ENCODE measurements around the gene C20orf144. TPM values are rescaled to one million over a fixed set of nuclear protein-coding genes. Genes with fewer than 3 reads are reported as not detected.

C20orf144 gene
- total RNA-seq, 1 donor from 2014 or later, result 0.44 TPM

GRCh38 chr20:33636776-33637175, 25.4 kb upstream of the C20orf144 start:
- no peaks in the 10 kb centered on the region for H3K4me1 Mint-ChIP-seq
- TF ChIP-seq, protein P1, sequence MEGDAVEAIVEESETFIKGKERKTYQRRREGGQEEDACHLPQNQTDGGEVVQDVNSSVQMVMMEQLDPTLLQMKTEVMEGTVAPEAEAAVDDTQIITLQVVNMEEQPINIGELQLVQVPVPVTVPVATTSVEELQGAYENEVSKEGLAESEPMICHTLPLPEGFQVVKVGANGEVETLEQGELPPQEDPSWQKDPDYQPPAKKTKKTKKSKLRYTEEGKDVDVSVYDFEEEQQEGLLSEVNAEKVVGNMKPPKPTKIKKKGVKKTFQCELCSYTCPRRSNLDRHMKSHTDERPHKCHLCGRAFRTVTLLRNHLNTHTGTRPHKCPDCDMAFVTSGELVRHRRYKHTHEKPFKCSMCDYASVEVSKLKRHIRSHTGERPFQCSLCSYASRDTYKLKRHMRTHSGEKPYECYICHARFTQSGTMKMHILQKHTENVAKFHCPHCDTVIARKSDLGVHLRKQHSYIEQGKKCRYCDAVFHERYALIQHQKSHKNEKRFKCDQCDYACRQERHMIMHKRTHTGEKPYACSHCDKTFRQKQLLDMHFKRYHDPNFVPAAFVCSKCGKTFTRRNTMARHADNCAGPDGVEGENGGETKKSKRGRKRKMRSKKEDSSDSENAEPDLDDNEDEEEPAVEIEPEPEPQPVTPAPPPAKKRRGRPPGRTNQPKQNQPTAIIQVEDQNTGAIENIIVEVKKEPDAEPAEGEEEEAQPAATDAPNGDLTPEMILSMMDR (conservative IDR thresholded peaks at IDR 0.05), result no peak
- DNase-seq (ENCODE audit: low read depth, low spot score), result no peak

GRCh38 chr20:33640287-33640686, 21.8 kb upstream of the C20orf144 start:
- Mint-ChIP-seq H3K27ac (ENCODE audit: unreplicated experiment) (no peak overlapping the region), H3K4me1 (no peaks in the 10 kb centered on the region), H3K9me3 (no peaks in the 10 kb centered on the region), H3K27me3 (ENCODE audit: low read depth) (no peaks in the 10 kb centered on the region), H3K36me3 (ENCODE audit: low read depth) (peaks cover 15% of the 10 kb centered on the region), H3K4me3 (no peak overlapping the region)
- TF ChIP-seq, protein P1 (conservative IDR thresholded peaks at IDR 0.05), result no peak
- DNase-seq (ENCODE audit: low read depth, low spot score), result no peak

More at GRCh38 chr20:33636776-33637175, 25.4 kb upstream of the C20orf144 start:
- Mint-ChIP-seq H3K27ac (ENCODE audit: unreplicated experiment) (no peak overlapping the region), H3K36me3 (ENCODE audit: low read depth) (peaks cover 13% of the 10 kb centered on the region), H3K9me3 (no peaks in the 10 kb centered on the region), H3K27me3 (ENCODE audit: low read depth) (no peaks in the 10 kb centered on the region), H3K4me3 (no peak overlapping the region)

GRCh38 chr20:33644313-33645071, 17.6 kb upstream of the C20orf144 start:
- peaks cover 16% of the 10 kb centered on the region for H3K36me3 Mint-ChIP-seq (ENCODE audit: low read depth)
- no peak for DNase-seq (ENCODE audit: low read depth, low spot score)
- TF ChIP-seq, protein P1 (conservative IDR thresholded peaks at IDR 0.05), result no peak
- no peak overlapping the region for H3K27ac Mint-ChIP-seq (ENCODE audit: unreplicated experiment)
- H3K9me3 Mint-ChIP-seq, result no peaks in the 10 kb centered on the region
- peaks cover 8% of the 10 kb centered on the region for H3K4me1 Mint-ChIP-seq
- no peaks in the 10 kb centered on the region for H3K27me3 Mint-ChIP-seq (ENCODE audit: low read depth)
- H3K4me3 Mint-ChIP-seq, result no peak overlapping the region

DNA sequence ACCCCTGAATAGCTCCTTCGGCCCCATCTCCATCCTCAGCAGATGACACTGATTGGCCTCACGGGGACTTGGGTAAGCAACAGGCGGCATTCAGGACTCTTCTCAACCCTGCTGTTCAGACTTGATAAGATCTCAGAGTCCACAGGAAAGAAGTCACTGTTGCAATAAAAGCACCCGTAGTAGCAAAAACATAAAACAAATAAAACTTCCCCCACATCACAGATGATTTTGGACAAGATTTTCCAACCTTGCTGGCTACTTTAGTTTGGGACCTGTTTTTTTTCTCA, 17.1 kb upstream of the C20orf144 start:
- Mint-ChIP-seq H3K27me3 (ENCODE audit: low read depth) (no peaks in the 10 kb centered on the region), H3K4me1 (peaks cover 12% of the 10 kb centered on the region), H3K36me3 (ENCODE audit: low read depth) (peaks cover 14% of the 10 kb centered on the region), H3K27ac (ENCODE audit: unreplicated experiment) (no peak overlapping the region), H3K4me3 (no peak overlapping the region), H3K9me3 (no peaks in the 10 kb centered on the region)
- TF ChIP-seq, protein P1 (conservative IDR thresholded peaks at IDR 0.05), result no peak
- no peak for DNase-seq (ENCODE audit: low read depth, low spot score)

DNA sequence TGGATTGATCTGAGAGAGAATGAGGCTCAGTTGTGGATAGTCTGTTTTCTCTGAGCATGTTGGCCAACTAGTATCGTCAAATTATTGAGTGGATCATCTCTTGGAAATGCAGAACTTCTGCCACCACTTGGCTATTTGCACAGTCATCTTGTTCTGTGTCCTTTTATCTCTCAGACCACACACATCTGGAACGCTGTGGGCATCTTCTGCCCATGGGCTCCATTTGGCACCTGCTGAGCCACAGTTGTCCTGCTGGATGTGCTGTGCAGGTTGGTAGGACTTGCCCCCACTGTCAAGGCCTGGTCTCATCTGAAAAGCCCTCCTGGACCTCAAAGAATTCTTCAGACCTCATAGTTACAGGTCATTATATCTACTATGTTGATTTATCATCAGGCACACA, 16.7 kb upstream of the C20orf144 start:
- DNase-seq (ENCODE audit: low read depth, low spot score), result no peak
- Mint-ChIP-seq H3K27me3 (ENCODE audit: low read depth) (no peaks in the 10 kb centered on the region), H3K36me3 (ENCODE audit: low read depth) (peaks cover 14% of the 10 kb centered on the region), H3K4me1 (peaks cover 12% of the 10 kb centered on the region), H3K27ac (ENCODE audit: unreplicated experiment) (no peak overlapping the region), H3K9me3 (no peaks in the 10 kb centered on the region), H3K4me3 (no peak overlapping the region)
- TF ChIP-seq, protein P1 (conservative IDR thresholded peaks at IDR 0.05), result no peak

All from neural crest cell (in vitro differentiated cells).